HG03039 (cell line): Measurements from ENCODE around the gene CCDC88C.

Experiments
- ATAC-seq: cut with Tn5 transposase; IDR thresholded peaks from one replicate; pipeline ENCODE4 v1.9.1; 2021; ENCODE audit warnings: mild to moderate bottlenecking, moderate library complexity; ENCODE audit not compliant: unreplicated experiment

The CCDC88C gene

DNA sequence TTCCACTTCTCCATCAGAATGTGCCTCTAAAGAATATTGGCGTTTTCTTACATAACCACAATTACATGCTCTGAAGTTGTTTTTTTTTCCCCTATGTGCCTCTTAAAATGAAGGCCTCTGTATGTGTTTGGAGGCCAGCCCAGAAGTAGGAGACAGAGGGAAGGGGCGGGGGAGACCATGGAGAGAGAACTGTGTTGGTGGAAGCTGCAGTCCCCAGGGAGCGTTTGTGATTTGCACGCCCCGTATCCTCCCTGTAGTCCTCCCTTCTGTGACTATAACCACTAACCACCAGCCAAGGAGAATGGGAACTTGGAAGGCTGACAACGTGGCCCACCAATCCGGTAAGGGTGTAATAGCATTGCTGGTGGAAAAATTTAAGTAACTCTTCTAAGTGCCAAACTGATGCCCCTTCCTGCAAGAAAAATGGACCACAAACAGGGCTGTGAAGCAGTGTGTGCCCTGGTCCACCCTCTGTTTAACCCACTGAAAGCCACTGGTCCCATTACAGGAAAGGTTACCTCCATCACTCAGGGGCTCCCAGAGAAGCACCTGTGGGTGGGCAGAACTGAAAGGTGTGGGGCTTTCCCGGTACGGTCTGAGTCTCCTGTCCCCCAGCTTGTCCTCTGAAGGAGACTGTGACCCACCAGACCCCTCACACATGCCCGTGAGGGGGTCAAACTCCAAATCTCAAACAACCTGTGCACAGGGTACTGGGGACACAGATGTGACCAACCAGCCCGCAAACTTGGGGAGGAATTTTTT is 36.8 kb downstream of the CCDC88C start:
- no peak for ATAC-seq

DNA sequence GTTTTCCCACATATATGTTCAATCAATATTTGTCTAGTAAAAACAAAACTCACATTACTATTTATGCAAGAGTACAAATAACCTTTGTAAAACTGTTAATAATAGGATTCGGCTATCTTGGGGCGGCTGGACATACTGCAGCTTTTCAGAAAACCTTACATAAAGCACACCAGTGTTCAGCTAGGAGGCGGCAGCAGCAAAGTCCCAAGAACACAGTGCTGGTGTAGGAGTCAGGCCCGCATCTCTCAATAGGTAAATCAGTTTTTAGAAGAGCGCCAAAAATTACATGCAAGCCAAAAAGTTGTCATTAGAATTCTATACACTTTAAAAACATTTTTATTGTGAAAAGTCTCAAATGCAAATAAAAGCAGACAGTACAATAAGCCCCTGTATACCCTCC is 37.5 kb downstream of the CCDC88C start:
- no peak for ATAC-seq

DNA sequence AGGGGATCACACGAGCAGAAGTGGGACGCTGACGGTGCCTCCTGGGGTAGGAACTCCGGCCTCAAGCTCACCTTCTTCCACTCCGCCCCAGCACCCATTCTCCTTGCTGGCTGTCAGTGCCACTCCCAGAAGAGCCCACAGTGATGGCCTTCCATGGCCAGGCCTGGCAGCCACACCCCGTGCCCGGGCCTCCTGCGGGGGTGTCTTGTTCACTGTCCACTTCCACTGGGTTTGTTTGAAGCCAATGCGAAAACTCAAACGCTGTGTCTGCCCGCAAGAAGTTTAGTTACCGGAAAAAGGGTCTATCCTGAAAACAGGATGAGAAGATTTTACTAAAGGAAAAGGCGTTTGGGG is 38.1 kb downstream of the CCDC88C start:
- no peak for ATAC-seq

DNA sequence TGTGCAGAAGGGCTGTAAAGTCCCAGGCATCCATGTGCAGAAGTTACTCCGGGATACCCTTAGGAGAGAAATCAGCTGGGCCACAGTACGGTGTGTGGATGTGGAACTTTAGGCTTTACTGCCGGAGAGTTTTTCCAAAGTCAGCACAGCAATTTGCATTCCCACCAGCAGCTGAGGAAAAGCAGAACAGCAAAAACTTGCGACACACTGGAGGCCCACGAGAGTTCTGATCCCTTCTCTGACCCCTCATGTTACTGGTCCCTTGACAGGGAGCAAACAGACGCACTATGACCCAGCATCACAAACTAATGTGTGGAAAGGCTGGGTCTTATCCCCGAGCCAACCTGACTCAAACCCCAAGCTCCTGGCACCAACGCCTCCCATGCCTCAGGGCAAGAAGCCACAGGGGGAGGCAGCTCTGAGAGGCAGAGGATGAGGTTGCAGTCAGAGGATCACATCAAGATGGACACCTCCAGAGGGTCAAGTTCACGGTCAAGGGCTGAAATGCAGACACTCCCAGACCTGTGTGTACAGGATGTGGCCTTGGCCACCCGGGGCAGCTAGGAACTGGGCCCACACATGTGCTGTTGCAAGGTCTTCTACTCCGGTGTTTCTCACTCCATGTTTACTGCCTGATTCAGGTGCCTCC is 38.6 kb downstream of the CCDC88C start:
- no peak for ATAC-seq

DNA sequence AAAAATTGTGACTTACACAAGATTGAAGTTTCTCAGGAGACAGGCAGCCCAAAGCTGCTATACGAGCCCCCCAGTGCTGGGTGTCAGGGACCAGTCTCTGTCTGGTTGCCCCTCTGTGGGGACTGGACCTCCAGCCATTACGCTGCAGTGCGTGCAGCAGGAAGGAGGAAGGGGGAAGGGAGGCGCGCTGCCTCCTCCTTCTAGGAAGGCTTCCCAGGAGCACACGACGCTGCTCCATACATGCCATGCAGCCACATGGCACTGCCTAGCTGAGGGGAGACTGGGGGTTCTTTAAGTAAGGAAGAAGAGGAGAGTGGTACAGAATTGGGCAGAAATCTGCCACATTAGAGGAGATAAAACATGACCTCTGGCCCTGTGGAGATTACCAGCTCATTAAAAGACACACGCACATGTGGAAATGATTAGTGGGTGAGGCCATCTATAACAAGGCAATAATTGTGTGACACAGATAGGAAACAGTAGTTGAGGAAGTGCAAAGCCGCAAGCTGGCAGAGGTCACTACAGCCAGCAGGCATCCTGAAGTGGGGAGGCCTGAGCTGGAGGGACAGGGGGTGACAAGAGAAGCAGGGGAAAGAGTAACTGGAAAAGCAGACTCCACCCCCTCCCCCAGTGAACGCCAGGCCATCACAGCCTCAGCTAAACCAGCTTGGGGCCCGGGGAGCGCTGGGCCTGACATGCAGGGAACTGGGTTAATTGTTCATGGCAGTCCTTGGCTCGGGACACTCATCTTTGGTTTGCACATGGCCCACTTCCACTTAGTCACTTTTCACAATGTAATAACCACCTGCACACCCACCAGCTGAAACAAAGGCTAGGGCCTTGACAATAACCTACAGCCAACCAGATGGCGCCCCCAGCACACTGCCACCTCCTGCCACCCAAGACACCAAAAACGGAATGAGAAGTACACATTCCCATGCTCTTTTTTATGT is 39.6 kb downstream of the CCDC88C start:
- no peak for ATAC-seq

DNA sequence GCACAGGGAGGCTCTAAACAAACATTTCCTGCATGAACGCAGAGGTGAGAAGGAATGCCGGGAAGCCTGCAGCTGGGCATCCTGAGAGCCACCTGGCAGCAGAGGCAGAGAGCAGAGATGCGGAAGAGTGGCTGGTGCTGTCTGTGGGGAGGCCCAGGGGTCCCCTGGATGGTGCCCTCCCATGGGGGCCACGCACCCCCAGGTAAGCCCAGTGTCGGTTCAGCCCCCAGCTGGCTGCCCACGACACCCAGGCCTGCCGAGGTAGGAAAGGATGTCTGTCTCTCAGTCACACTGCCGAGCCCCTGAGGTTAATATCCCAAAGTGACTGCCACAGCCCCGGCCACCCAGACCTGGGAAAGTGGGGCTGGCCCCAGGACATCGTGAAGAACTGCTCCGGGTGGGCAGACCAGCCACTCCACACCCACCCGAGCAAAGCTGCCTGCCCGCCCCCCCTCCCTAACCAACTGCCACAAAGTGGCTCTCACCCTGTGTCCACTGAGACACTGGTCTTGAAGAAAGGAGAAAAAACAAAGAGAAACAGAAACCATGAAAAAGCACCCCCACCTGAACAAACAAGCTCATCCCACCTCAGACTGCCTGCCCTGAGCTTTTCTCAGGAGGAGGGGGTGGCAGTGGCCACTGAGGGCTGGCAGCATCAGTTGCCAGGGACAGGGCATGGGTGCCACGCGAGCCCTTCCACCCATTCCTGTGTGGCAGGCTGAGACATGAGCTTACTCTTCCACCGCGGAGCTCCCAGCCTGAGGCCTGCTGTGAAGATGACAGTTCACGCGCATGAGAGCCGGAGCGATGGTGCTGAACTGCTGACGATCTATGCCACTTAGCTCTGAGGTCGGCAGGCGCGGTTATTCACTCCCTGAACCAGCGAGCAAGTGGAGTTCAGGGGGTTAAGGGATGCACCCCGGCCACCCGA is 40.8 kb downstream of the CCDC88C start:
- ATAC-seq = no peak

DNA sequence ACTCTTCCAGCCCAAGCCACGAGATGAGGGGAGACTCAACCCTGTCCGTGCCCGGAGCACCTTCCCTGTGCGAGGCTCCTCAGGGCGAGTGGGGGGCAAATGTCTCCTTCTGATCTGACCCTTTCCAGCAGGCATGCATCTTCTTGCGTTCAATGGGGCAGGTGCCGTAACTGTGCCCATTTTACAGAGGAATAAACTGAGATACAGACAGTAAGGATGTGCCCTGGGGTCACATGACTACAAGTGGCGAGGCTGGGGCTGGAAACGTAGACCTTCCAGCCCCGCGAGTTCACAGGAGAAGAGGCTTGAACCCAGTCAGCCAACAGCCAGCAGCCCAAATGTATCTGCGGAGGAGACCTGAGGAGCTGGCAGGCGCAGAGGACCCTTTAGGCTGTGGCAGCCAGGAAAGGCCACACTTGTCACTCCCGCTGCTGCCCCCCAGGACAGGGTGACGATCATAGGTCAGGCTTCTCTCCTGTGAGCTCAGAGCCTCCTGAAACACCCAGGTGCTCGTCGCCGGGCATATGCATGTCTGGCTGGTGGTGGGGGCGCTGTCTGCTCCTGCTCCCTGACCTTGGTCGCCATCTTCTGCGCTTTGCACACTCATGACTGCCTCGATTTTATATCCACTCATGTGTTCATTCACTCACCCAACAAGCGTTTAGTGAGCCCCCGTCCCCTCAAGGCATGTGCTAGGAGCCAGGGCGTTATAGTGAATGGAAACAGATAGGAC is 41.7 kb downstream of the CCDC88C start:
- no peak for ATAC-seq

DNA sequence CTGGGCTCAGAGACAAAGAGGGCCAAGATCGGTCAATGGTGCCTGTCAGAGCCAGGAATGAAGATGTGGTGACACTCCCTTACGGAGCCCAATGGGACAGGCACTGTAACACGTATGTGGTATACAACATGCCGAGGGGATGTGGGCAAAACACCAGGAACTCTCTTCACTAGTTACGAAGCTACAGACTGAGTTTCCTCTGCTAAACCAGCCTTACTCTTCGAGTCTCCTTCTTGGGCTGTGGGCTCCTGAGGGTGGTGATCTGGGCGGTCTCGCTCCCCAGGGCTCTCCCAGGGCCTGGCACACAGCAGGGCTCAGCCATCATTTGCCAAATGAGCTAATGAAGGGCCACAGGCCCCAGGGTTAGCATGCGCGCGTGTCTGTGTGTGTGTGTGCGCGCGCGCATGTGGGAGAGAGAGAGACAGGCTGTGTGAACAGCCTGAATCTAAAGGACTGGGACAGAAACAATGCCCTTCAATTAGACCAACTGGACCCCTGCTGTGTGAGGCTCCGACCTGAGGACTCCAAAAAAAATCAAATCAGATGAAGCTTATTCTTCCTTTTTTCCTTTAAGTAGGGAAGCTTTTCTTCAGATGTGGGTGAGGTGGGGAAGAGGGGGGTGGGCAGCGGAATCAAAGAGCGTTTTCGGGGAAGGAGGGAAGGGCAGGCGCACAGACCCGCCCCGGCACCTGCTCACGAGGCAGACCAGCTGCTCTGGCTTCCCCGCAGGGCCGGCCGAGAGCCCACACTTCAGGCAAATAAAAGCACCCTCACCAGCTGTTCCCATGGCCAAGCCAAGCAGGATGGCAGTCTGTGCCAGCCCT is 42.5 kb downstream of the CCDC88C start:
- ATAC-seq = no peak

DNA sequence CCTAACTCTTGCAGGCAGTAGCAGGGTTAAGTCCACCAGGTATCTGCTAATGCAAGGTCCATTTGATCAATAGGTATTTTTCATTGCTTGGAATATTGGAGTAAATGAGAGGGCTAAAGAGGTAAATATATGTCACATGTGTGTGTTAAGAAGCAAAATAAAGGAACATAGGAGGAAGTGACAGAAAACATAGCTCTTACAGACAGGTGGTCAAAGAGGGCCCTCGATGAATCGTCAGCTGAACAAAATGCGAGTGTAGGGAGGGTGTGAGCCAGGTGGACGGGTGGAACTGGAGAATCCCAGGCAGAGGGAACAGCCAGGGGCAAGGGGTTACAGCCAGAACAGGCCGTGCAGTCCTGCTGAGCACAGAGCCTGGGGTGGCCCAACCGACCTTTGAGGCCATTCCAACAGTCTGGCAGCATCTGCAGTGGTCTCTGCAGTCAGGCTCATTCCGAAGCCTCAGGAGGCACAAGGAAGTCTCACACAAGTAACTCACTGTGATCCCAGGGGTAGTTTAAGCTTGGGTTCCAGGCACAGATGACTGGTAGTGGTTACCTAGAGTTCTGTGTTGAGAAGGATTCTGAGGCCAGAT is 43.2 kb downstream of the CCDC88C start:
- no peak for ATAC-seq

DNA sequence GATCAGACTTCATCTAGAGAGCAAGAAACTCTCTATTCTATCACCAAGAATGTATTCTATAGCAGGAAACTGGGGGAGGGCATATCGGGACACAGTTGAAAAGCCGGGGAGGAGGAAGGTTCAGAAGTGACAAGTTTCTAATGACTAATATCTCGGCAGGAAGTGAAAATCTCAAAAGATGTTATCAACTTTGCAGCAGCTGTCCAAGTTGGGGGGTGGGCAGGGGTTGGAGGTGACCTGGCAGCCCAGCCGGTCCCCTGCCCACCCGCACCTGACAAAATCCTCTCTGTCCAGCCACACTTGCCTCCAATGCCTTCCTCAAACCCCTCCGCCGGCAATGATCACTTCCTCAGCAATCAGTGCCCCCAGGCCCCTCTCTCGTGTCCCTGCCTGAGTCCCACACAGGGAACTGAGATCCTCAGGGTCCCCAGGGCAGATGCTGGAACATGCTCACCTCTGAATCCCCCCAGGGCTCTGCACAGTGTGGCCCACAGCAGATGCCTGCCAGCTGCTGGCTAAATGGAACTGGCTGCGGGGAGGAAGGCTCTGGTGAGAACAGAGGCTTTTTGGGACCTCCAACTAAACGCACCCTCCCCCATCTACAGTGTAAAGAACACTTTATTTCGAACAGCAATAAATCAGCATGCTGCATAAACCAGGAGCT is 43.9 kb downstream of the CCDC88C start:
- ATAC-seq = peak; percentile 55

DNA sequence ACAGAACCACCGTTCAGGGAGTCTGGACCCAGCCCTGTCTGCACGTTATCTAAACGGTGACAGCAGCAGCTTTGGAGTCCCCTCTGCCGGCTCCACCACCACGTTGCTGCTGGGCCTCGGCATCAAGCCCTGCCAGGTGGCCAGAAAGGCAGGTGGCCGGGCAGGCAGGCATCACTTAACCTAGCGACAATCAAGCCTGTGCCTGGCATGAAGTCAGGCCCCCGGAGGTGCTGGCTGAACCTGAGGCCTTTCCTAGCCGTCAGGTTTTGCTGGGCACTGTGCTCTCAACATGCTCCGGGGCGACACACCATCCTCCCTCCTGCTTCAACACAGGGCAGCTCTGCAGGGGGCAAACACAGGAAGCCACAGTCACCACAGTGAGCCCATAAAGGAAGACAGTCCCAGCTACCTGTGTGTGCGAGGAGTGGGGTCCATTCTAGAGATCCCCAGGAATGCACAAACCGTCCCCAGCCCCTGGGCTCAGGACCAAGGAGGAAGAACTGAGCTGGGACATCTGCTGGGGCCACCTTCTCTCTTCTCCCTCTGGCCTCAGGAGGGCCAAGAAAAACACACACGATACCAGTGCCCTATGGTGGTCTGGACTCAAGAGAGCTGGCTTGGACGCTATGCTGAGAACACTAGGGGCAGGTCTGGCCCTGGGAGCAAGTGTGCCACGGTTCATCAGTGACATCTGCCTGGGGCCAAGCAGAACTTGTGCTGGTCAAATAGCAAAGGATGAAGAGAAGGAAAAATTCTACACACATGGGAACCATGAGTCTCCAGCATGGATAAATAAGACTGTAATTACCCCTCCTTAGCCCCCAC is 44.7 kb downstream of the CCDC88C start:
- peak; percentile 5 for ATAC-seq

DNA sequence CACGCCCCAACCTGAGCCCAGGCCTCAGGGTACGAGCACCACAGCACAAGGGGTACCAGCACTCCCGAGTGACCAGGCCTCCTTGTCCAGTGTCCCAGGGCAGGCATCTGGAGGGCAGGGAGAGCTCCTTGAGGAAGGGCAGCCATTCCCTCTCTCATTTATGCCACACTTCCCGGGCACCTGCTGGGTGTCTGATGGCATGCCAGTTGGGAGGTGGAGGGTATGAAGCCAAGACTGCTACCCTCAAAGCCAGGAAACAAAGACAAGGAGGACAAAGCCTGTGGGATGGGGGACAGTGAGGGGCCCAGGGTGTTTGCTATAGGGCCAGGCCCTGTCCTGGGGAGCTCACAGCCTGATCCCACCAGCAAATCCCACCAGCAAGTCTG is 45.6 kb downstream of the CCDC88C start:
- ATAC-seq = no peak

DNA sequence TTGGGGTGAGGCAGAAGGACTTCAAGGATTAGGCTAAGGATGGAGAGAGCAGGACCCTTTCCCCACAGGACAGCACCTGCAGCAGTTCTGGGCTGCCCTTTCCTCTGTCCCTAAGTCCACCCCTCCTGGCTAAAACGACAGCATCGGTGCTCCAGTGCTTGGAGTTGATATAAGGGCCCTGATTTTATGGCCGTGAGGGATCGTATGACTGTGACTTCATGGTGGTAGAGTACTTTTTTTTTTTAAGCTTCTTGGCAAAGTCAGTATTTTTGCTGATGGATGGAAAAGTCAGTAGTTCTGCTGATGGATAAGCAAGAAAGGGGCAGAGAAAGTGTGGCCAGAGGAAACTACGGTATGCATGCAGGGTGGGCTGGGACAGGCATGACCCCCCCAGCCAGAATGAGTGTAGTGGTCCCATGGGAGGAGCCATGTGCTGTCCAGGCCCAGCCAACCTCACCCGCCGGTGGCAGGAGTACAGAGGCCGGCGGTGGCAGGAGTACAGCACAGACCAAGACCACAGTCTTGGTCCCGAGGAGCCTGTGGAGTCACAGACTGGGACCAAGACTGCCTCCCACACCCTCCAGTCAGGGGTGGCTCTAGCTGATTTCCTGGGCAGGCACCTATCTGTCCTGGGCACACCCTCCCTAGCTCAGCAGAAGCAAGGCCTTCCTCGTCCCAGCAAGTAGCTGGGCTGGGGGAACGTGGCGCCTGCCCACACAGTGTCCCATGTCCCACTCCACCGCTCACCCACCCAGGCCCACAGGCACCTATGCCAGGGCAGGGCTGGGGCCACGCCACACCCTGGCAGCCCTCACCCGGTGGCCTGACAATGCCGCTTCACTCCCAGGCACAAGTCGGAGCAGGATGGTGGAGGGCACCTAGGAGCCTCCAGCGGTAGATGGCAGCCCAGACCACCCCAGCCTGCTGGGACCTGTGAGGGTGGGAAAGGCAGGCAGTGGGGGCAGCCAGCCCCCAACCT is 46.3 kb downstream of the CCDC88C start:
- no peak for ATAC-seq

DNA sequence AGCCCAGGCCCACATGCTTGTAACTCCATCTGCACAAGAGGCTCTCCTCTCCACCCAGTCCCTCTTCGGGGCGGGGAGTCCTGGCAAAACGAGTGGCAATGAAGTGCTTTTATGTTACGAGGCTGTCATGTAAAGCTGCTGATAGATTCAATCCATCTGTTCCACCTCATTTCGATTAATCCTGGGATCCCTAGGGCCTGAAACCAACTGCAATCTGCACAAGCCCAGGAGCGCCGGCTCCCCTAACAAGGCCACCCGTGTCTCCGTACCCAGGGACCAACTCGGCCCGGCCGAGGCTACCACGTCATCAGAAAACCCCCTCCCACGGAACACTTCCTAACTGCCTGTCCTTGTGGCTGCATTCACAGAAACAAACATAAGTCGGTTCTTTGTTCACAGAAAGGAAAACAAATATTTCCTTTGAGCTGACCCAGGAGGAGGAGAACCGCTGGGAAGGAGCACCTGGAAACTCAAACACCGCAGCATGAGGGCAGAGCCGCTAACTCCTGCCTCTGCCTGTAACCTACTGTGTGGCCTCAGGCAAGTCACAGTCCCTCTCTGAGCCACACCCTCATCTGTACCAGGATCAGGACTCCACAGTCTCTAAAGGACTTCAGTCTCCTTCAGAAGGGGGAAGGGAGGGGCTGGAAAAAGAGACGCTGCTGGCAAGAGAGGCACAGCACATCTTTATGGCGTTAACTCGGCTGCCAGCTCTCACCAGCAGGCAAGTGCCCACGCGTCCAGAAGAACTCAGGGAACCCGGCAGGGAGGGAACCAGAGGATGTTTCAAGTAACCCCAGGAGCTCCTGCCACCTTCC is 47.8 kb downstream of the CCDC88C start:
- no peak for ATAC-seq

DNA sequence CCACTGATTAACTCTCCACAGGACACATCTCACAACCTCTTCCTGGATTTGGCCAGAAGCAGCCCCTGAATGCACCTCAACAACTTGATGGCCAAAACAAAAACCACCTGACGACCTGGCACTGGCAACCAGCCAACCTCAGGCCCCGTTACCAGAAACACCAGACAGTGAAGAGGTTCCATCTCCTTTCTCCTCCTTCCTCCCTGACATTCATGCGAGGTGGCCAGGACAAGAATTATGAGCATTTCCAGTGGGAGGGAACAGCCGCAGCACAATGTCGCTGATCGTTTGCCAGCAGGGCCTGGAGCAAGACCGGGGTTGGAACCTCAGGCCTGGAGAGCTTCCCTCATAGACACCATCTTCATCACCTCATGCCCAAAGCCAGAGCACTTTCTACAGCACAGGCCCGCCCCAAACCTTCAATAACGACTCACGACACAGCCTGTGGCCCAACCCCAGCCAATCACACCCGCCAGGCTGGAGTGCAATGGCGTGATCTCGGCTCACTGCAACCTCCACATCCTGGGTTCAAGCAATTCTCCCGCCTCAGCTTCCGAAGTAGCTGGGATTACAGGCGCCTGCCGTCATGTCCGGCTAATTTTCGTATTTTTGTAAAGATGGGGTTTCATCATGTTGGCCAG is 48.7 kb downstream of the CCDC88C start:
- ATAC-seq = no peak
